Uterus (tissue), 2 donors: ENCODE measurements around the gene LEUTX.

Source experiments
- CTCF ChIP-seq, 4 experiments: fragments of 200-600 bp in 2 of 4; fragments of 450-650 bp in 2 of 4; sonication (generic) in 2 of 4; IDR thresholded peaks; one replicate each; pipeline ENCODE4 v1.5.1; 2016 to 2019; ENCODE audit warnings: antibody characterized with exemption in 4 of 4, mild to moderate bottlenecking in 2 of 4, moderate library complexity in 1 of 4
- POLR2A ChIP-seq, 2 donors: fragments of 450-650 bp; IDR thresholded peaks; one replicate each; pipeline ENCODE4 v1.6.1; 2016; ENCODE audit warnings: antibody characterized with exemption in 2 of 2, mild to moderate bottlenecking in 1 of 2, moderate library complexity in 1 of 2

GRCh38 chr19:39795001-39795400, 16.3 kb downstream of the LEUTX start:
- no peak for TF ChIP-seq POLR2A (IDR thresholded peaks at IDR 0.05)
- TF ChIP-seq CTCF (IDR thresholded peaks at IDR 0.05), result no peak
